Keratinocyte (primary cell): ENCODE data around the gene ADAMTS6. TPM values are rescaled to one million over a fixed set of nuclear protein-coding genes. Genes with fewer than 3 reads are reported as not detected.

Experiments used
- DNase-seq: peaks from one replicate; pipeline ENCODE4 v3.0.0-alpha.2; 2011; ENCODE audit warnings: low read depth, missing footprints, low spot score
- FAIRE-seq: peaks from 2 replicates; lab custom pipeline; 2011; peaks lifted over from hg19 to GRCh38; lab: Jason Lieb, UNC
- H2AFZ ChIP-seq: 2 replicates; pipeline ENCODE4 v1.6.0; 2012; ENCODE audit warnings: low read length, control low read depth, inconsistent platforms; ENCODE audit not compliant: control insufficient read depth
- H3K27ac ChIP-seq: 2 replicates; pipeline ENCODE4 v1.5.1; 2011; ENCODE audit warnings: low read length; ENCODE audit not compliant: control insufficient read depth, insufficient read depth
- H3K27me3 ChIP-seq: 3 replicates; pipeline ENCODE4 v1.6.0; 2011; ENCODE audit warnings: low read length; ENCODE audit not compliant: control insufficient read depth, insufficient read depth; ENCODE audit errors: extremely low read depth
- H3K36me3 ChIP-seq, 2 experiments: 2 replicates in 1 of 2; 3 replicates in 1 of 2; pipeline ENCODE4 v1.5.1; 2011; ENCODE audit warnings: low read length in 2 of 2, mild to moderate bottlenecking in 1 of 2; ENCODE audit not compliant: control insufficient read depth in 2 of 2, insufficient read depth in 2 of 2; ENCODE audit errors: extremely low read depth in 1 of 2
- H3K4me1 ChIP-seq: 3 replicates; pipeline ENCODE4 v1.5.1; 2011; ENCODE audit warnings: low read length; ENCODE audit not compliant: control insufficient read depth, insufficient read depth; ENCODE audit errors: extremely low read depth
- H3K4me2 ChIP-seq: 3 replicates; pipeline ENCODE4 v1.6.0; 2011; ENCODE audit warnings: low read depth, low read length; ENCODE audit not compliant: control insufficient read depth, insufficient read depth; ENCODE audit errors: extremely low read depth
- H3K4me3 ChIP-seq, 3 experiments: fragments of 200-600 bp in 1 of 3; sonication (generic) in 1 of 3; 2 replicates in 2 of 3; 3 replicates in 1 of 3; pipeline ENCODE4 v1.5.1; 2011 to 2016; ENCODE audit warnings: low read length in 3 of 3, mild to moderate bottlenecking in 3 of 3, control low read depth in 2 of 3, inconsistent platforms in 1 of 3, low read depth in 1 of 3, mixed read lengths in 1 of 3, mixed run types in 1 of 3, moderate library complexity in 1 of 3; ENCODE audit not compliant: control insufficient read depth in 2 of 3, insufficient read depth in 2 of 3; ENCODE audit errors: extremely low read depth in 1 of 3
- H3K79me2 ChIP-seq: 2 replicates; pipeline ENCODE4 v1.6.0; 2012; ENCODE audit warnings: low read length; ENCODE audit not compliant: control insufficient read depth, insufficient read depth
- H3K9ac ChIP-seq: 3 replicates; pipeline ENCODE4 v1.6.0; 2011; ENCODE audit warnings: low read length; ENCODE audit not compliant: control insufficient read depth, insufficient read depth; ENCODE audit errors: extremely low read depth
- H3K9me1 ChIP-seq: 3 replicates; pipeline ENCODE4 v1.6.0; 2011; ENCODE audit warnings: low read length; ENCODE audit not compliant: control insufficient read depth, insufficient read depth; ENCODE audit errors: extremely low read depth
- H3K9me3 ChIP-seq: 2 replicates; pipeline ENCODE4 v1.5.1; 2012; ENCODE audit warnings: low read depth, low read length; ENCODE audit not compliant: control insufficient read depth
- H4K20me1 ChIP-seq: 3 replicates; pipeline ENCODE4 v1.6.0; 2011; ENCODE audit warnings: low read length; ENCODE audit not compliant: control insufficient read depth, insufficient read depth; ENCODE audit errors: extremely low read depth
- EZH2 ChIP-seq: IDR thresholded peaks from one replicate; pipeline ENCODE4 v1.6.1; 2012; ENCODE audit warnings: inconsistent platforms, mild to moderate bottlenecking, low read length, moderate library complexity
- dilution Hi-C: fragments of 300-500 bp; cut with MboI; formaldehyde crosslinking; loops from one replicate; pipeline ENCODE4 v1.7.0; 2020; ENCODE audit warnings: low sequenced_read_pairs; ENCODE audit not compliant: extremely low pct_ligation_motif_present
- polyA plus RNA-seq, 5 experiments: library from polyadenylated mRNA; depleted of rRNA in 3 of 5; stranded (reverse) in 3 of 5; stranded (forward) in 1 of 5; unstranded in 1 of 5; fragments of >200 nt; gene quantifications; 1 replicate in 1 of 5; 2 replicates in 3 of 5; 3 replicates in 1 of 5; pipeline versions ENCODE4 v1.2.1 to v1.2.3, GENCODE V29; 2011 to 2012; ENCODE audit warnings: missing spikeins in 2 of 5, low read depth in 1 of 5, low replicate concordance in 1 of 5
- TF ChIP-seq, protein P1 (sequence below), 3 experiments: IDR thresholded peaks in 1 of 3; conservative IDR thresholded peaks in 1 of 3; optimal IDR thresholded peaks in 1 of 3; 2 replicates in 2 of 3; 3 replicates in 1 of 3; pipeline versions ENCODE3 to v1.5.1; 2011; ENCODE audit warnings: low read length in 3 of 3, mild to moderate bottlenecking in 3 of 3, moderate library complexity in 2 of 3, control low read depth in 1 of 3, inconsistent platforms in 1 of 3; ENCODE audit not compliant: insufficient read depth in 2 of 3; ENCODE audit errors: extremely low read depth in 1 of 3

Gene ADAMTS6
- polyA plus RNA-seq, 1 donor (not counting 4 experiments of a cell fraction or from before 2014, with no cell fraction given) = 10.9 TPM

DNA sequence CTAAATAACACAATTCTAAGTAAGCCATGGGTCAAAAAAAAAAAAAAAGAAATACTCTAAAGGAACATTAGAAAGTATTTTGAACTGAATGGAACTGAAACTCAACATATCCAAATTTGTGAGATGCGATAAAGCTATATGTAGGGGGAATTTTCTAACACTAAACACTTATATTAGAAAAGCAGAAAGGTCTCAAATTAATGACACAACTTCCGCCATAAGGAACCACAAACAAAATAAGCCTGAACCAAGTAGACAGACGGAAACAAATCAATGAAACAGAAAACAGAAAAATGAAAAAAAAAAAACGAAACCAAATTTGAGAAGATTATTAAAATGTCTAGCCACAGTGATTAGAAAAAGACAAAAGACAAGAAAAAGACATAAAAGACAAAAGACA is 39.9 kb downstream of the ADAMTS6 start:
- no peak overlapping the region for H3K27ac ChIP-seq
- no peak overlapping the region for H3K9ac ChIP-seq
- H3K4me3 ChIP-seq = no peak overlapping the region
- dilution Hi-C loops = no loop called here
- H3K27me3 ChIP-seq = no peaks in the 10 kb centered on the region
- H3K9me3 ChIP-seq = no peaks in the 10 kb centered on the region
- FAIRE-seq (no peak), DNase-seq (no peak)
- no peaks in the 10 kb centered on the region for H3K36me3 ChIP-seq
- no peaks in the 10 kb centered on the region for H4K20me1 ChIP-seq
- H2AFZ ChIP-seq = no peak overlapping the region
- TF ChIP-seq EZH2 = no peak
- TF ChIP-seq, protein P1, sequence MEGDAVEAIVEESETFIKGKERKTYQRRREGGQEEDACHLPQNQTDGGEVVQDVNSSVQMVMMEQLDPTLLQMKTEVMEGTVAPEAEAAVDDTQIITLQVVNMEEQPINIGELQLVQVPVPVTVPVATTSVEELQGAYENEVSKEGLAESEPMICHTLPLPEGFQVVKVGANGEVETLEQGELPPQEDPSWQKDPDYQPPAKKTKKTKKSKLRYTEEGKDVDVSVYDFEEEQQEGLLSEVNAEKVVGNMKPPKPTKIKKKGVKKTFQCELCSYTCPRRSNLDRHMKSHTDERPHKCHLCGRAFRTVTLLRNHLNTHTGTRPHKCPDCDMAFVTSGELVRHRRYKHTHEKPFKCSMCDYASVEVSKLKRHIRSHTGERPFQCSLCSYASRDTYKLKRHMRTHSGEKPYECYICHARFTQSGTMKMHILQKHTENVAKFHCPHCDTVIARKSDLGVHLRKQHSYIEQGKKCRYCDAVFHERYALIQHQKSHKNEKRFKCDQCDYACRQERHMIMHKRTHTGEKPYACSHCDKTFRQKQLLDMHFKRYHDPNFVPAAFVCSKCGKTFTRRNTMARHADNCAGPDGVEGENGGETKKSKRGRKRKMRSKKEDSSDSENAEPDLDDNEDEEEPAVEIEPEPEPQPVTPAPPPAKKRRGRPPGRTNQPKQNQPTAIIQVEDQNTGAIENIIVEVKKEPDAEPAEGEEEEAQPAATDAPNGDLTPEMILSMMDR (optimal IDR thresholded peaks at IDR 0.05 in 1 of 3, IDR thresholded peaks at IDR 0.05 in 1 of 3, conservative IDR thresholded peaks at IDR 0.05 in 1 of 3; ENCODE audit: extremely low read depth in 1 of 3, insufficient read depth in 2 of 3, low read length in 3 of 3) = no peak
- H3K4me2 ChIP-seq = no peak overlapping the region
- no peaks in the 10 kb centered on the region for H3K9me1 ChIP-seq
- H3K4me1 ChIP-seq = no peaks in the 10 kb centered on the region
- no peaks in the 10 kb centered on the region for H3K79me2 ChIP-seq

DNA sequence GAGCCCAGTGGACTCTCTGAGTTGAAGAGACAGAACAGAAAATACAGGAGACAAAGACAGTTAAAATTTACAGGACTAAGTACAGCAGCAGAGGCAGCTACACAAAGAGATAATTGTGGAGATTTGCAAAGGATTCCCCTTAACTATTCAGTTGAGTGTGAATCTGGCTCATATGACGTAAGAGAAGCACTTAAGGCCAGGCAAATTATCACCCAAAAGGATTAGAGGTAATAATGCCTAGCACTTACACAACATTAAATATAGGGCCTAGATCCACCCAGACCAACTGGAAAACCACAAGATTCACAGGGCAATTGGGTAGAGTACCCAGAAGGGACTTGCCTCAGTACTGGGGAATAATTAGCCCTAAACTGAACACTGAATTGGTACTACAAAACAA is 41.3 kb downstream of the ADAMTS6 start:
- Histone ChIP-seq H3K4me1 (no peaks in the 10 kb centered on the region), H3K4me2 (no peak overlapping the region), H3K36me3 (no peaks in the 10 kb centered on the region), H2AFZ (no peak overlapping the region), H3K27me3 (no peaks in the 10 kb centered on the region), H3K9me1 (no peaks in the 10 kb centered on the region), H3K4me3 (no peak overlapping the region), H3K9me3 (no peaks in the 10 kb centered on the region), H3K9ac (no peak overlapping the region), H3K79me2 (no peaks in the 10 kb centered on the region), H3K27ac (no peak overlapping the region), H4K20me1 (no peaks in the 10 kb centered on the region)
- TF ChIP-seq, protein P1 (optimal IDR thresholded peaks at IDR 0.05 in 1 of 3, IDR thresholded peaks at IDR 0.05 in 1 of 3, conservative IDR thresholded peaks at IDR 0.05 in 1 of 3; ENCODE audit: extremely low read depth in 1 of 3, insufficient read depth in 2 of 3, low read length in 3 of 3) = no peak
- TF ChIP-seq EZH2 = no peak
- dilution Hi-C loops = no loop called here
- DNase-seq = no peak
- no peak for FAIRE-seq
